Ishikawa (cell line): ENCODE measurements around the gene TJP1.

Experiments used
- CEBPB ChIP-seq: IDR thresholded peaks from 2 replicates; pipeline ENCODE4 v1.6.1; 2012
- CREB1 ChIP-seq: IDR thresholded peaks from 2 replicates; pipeline ENCODE4 v1.6.1; 2012; ENCODE audit warnings: low read depth
- EGR1 ChIP-seq: IDR thresholded peaks from 2 replicates; pipeline ENCODE4 v1.6.1; 2012
- EP300 ChIP-seq: IDR thresholded peaks from 2 replicates; pipeline ENCODE4 v1.6.1; 2012; ENCODE audit warnings: borderline replicate concordance
- FOXM1 ChIP-seq: IDR thresholded peaks from 2 replicates; pipeline ENCODE4 v1.6.1; 2012; ENCODE audit warnings: low read depth, borderline replicate concordance
- MAX ChIP-seq: IDR thresholded peaks from 2 replicates; pipeline ENCODE4 v1.6.1; 2012
- NFIC ChIP-seq: IDR thresholded peaks from 2 replicates; pipeline ENCODE4 v1.6.1; 2012
- RAD21 ChIP-seq: IDR thresholded peaks from 2 replicates; pipeline ENCODE4 v1.6.1; 2012; ENCODE audit warnings: low read depth
- REST ChIP-seq: IDR thresholded peaks from 2 replicates; pipeline ENCODE4 v1.6.1; 2012; ENCODE audit warnings: low read depth, mild to moderate bottlenecking
- TAF1 ChIP-seq: IDR thresholded peaks from 2 replicates; pipeline ENCODE4 v1.6.1; 2012; ENCODE audit warnings: low read depth, mild to moderate bottlenecking
- TCF12 ChIP-seq: IDR thresholded peaks from 2 replicates; pipeline ENCODE4 v1.6.1; 2012; ENCODE audit warnings: low read depth
- TEAD4 ChIP-seq: IDR thresholded peaks from 2 replicates; pipeline ENCODE4 v1.6.1; 2012
- USF1 ChIP-seq: IDR thresholded peaks from 2 replicates; pipeline ENCODE4 v1.6.1; 2012
- YY1 ChIP-seq: IDR thresholded peaks from 2 replicates; pipeline ENCODE4 v1.6.1; 2012; ENCODE audit warnings: low read depth
- ZBTB7A ChIP-seq: IDR thresholded peaks from 2 replicates; pipeline ENCODE4 v1.6.1; 2012; ENCODE audit warnings: low read depth

TJP1 gene

GRCh38 chr15:29724026-29724425 lies 98.2 kb downstream of the TJP1 start:
- TF ChIP-seq TAF1, result no peak
- TF ChIP-seq CREB1, result no peak
- no peak for TF ChIP-seq ZBTB7A
- TF ChIP-seq EGR1, result no peak
- no peak for TF ChIP-seq RAD21
- TF ChIP-seq MAX, result no peak
- TF ChIP-seq EP300, result no peak
- TF ChIP-seq REST, result no peak
- no peak for TF ChIP-seq YY1
- no peak for TF ChIP-seq USF1
- TF ChIP-seq CEBPB, result no peak
- TF ChIP-seq TCF12, result no peak
- TF ChIP-seq FOXM1, result no peak
- TF ChIP-seq NFIC, result no peak
- no peak for TF ChIP-seq TEAD4

GRCh38 chr15:29713784-29714183 lies 108.5 kb downstream of the TJP1 start:
- no peak for TF ChIP-seq EGR1
- TF ChIP-seq RAD21, result no peak
- no peak for TF ChIP-seq TAF1
- TF ChIP-seq CEBPB, result no peak
- no peak for TF ChIP-seq REST
- TF ChIP-seq MAX, result no peak

- TF ChIP-seq USF1, result no peak
- no peak for TF ChIP-seq EGR1
- TF ChIP-seq TAF1, result no peak
- TF ChIP-seq TCF12, result no peak
- no peak for TF ChIP-seq REST
- no peak for TF ChIP-seq FOXM1
- no peak for TF ChIP-seq YY1
- no peak for TF ChIP-seq RAD21
- no peak for TF ChIP-seq TEAD4
- TF ChIP-seq NFIC, result no peak
- TF ChIP-seq CREB1, result no peak
- TF ChIP-seq EP300, result no peak
- TF ChIP-seq CEBPB, result no peak
- no peak for TF ChIP-seq MAX
- no peak for TF ChIP-seq ZBTB7A
Measured at GRCh38 chr15:29712149-29712885, 110.0 kb downstream of the TJP1 start.

GRCh38 chr15:29711531-29711930 lies 110.7 kb downstream of the TJP1 start:
- TF ChIP-seq TCF12, result no peak
- TF ChIP-seq USF1, result no peak
- TF ChIP-seq YY1, result no peak
- no peak for TF ChIP-seq TEAD4
- TF ChIP-seq CREB1, result no peak
- TF ChIP-seq CEBPB, result no peak
- no peak for TF ChIP-seq ZBTB7A
- TF ChIP-seq MAX, result no peak
- no peak for TF ChIP-seq EP300
- no peak for TF ChIP-seq RAD21
- no peak for TF ChIP-seq REST
- no peak for TF ChIP-seq EGR1
- no peak for TF ChIP-seq TAF1
- TF ChIP-seq NFIC, result no peak
- TF ChIP-seq FOXM1, result no peak
